Measurements from ENCODE around the gene WDR27.

The WDR27 gene

GRCh38 chr6:169701954-169702839 is at the start of gene WDR27, which contains the start of gene C6orf120:
WDR27 (minus strand) TSS chr6:169702029; CDS start chr6:169689005, 13,024 bp downstream.
C6orf120 (plus strand) TSS chr6:169702126; CDS start chr6:169702460, 334 bp downstream.
- DNase-seq: peak; percentile 93

GRCh38 chr6:169746556-169746955 is 44.7 kb upstream of the WDR27 start:
- no peak for DNase-seq

GRCh38 chr6:169745405-169745804 is 43.6 kb upstream of the WDR27 start:
- no peak for DNase-seq

GRCh38 chr6:169741344-169741743 is 39.5 kb upstream of the WDR27 start:
- DNase-seq: no peak

GRCh38 chr6:169738976-169739529 is 37.2 kb upstream of the WDR27 start:
- no peak for DNase-seq

GRCh38 chr6:169738204-169738975 is 36.6 kb upstream of the WDR27 start:
- DNase-seq: no peak

- DNase-seq: no peak
Measured at GRCh38 chr6:169729961-169730360, 28.1 kb upstream of the WDR27 start.

- DNase-seq: no peak
Measured at GRCh38 chr6:169726963-169727362, 25.1 kb upstream of the WDR27 start.

GRCh38 chr6:169726049-169726400 is 24.2 kb upstream of the WDR27 start:
- DNase-seq: no peak

GRCh38 chr6:169725125-169726048 is 23.6 kb upstream of the WDR27 start:
- DNase-seq: peak; percentile 30

- peak; percentile 26 for DNase-seq
Measured at GRCh38 chr6:169724494-169725124, 22.8 kb upstream of the WDR27 start, which contains the start of gene PHF10. PHF10 (minus strand) TSS chr6:169724500; CDS start chr6:169723931, 569 bp downstream.

GRCh38 chr6:169723991-169724493 is 22.2 kb upstream of the WDR27 start:
- DNase-seq: peak; percentile 35

- peak; percentile 68 for DNase-seq
Measured at GRCh38 chr6:169723200-169723909, 21.5 kb upstream of the WDR27 start.

- DNase-seq: peak; percentile 55
Measured at GRCh38 chr6:169722362-169723199, 20.8 kb upstream of the WDR27 start.

GRCh38 chr6:169720207-169720855 is 18.5 kb upstream of the WDR27 start:
- DNase-seq: no peak

GRCh38 chr6:169719117-169719516 is 17.3 kb upstream of the WDR27 start:
- DNase-seq: no peak

GRCh38 chr6:169714595-169714994 is 12.8 kb upstream of the WDR27 start:
- no peak for DNase-seq

GRCh38 chr6:169714178-169714577 is 12.3 kb upstream of the WDR27 start:
- no peak for DNase-seq

GRCh38 chr6:169710009-169710408 is 8.2 kb upstream of the WDR27 start:
- no peak for DNase-seq
